HUDEP-2 (cell line): Measurements from ENCODE around the gene FSTL4.

ENCODE experiments used
- DNase-seq, 76 experiments: peaks; one replicate each; lab custom pipeline; 2025; ENCODE audit not compliant: unreplicated experiment in 76 of 76; lab: John Stamatoyannopoulos, UW

FSTL4 gene

GRCh38 chr5:133253070-133253469 is 359.3 kb downstream of the FSTL4 start:
- no peak for DNase-seq

DNA sequence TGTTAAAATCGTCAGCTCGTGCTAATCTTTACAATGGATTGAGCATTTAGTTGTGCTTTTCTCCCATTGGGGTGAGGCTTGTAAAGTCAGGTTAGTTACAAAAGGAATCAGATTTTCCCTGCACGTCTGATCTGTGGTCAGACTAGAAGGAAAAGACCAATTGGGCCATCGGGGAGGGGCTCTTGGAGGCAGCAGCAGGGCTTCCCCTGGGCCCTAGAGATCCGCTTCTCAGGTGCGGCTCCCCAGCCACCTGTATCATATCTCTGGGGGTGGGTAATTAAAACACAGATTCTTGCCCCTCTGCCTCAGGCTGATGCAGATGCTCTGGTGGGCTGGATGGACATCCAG is 360.2 kb downstream of the FSTL4 start:
- no peak for DNase-seq

GRCh38 chr5:133251296-133252132 is 360.8 kb downstream of the FSTL4 start:
- DNase-seq: no peak

- no peak for DNase-seq
Measured at GRCh38 chr5:133250527-133250926, 361.8 kb downstream of the FSTL4 start.

GRCh38 chr5:133249593-133249992 is 362.7 kb downstream of the FSTL4 start:
- peak in 3 of 76 experiments; percentile 1 to 14 (median 2) for DNase-seq

DNA sequence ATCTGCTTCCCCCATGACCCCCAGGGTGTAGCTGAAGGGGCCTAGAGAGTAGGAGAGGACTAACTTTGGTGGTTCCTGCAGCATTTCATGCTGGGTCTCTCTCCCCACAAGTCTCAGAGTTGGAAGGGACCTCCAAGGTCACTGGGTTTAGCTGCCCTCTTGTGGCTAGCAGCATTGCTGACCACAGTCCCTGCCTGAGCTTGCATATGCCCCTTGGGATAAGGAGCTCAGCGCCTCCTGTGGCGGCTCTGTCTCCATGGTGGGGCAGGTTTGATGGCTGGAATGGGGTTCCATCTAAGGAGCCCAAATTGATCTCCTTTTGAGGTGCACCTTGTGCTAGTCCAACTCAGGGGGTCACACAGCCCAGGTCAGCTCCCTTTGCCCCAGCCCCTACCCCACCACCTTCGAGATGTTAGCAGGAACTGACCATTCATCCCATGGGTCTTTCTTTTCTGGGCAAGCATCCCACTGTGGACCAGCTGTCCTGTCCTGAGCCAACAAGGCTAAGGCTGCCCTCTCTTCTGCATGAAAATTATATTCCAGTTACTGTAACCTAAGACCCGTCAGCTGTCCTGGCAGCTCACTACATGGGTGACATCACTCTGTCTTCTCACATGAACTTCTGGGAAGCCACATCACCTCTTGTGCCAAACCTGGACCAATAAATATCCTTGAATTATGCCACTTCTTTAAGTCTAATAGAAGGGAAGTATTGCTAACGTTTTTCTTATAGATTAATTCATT is 364.3 kb downstream of the FSTL4 start:
- DNase-seq: peak in 29 of 76 experiments; percentile 2 to 56 (median 17)

DNA sequence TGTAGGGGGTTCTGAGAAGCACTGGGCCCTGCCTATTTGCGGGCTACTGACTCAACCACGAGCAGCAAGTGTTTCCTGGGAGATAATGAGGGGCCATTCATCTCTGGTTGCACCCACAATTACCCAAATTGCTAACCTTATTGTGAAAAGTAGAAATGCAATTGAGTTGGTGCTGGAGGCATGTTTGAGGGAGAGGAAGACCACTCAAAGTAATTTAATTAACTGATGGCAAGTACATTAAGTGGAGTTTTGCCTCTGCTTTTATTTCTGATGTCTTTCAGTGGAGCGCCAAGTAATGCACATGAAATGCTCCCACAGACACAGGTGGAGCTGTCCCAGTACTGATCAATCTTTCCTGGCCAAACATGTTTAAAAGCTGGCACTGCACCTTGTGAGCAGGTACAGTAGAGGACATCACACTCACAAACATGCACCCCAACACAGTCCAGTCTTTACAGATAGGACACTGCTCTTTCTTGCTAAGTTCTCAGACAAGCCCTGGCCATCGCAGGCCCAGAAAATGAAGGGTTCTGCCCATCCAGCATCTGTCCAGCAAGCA is 365.1 kb downstream of the FSTL4 start:
- no peak for DNase-seq

DNA sequence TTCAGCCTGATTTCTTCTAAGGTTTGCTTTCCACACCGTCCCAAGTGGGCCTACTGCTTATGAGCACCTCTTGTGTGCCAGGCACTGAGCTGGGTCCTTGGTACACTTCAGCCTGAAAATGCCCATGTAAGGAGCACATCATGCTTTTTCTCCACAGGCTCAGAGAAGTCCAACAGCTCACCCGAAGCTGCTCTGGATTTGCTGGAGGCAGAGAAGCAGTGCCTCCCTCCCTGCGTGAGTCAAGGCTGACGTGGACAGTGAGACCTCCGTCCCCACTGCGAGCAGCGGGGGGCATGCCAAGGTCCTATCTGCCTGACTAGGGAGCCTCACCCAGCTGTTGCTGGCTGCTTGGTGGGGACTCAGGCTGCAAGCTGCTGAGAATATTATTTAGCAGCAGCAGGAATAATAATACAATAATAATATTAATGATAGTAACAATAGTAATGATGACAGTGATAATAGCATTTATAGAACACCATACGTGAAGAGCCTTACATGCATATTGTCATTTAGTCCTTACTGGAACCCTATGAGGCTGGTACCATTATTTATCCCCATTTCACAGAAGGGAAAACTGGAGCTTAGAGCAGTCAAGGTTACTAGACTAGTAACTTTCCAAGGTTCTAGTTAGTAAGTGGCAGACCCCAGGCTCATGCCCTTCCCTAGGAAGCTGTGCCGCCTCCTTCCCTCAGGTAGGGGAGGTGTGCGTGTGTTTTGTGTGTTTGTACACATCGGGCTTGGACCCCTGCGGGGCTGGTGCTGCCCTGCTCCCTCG is 365.8 kb downstream of the FSTL4 start:
- DNase-seq: no peak

DNA sequence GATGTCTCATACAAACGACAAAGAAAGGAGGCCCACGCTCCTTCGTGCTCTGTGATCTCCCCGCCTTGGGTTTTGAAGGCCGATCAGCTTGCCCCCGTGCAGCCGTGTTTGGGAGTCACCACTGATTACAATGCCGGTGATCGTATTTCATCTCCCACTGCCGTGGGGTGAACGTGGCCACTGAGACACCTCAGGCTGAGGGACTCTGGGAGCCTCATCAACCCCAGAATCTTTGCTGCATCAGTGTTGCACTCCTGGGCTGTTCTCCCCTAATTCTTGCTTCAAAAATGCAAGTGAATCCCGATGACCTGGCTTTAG is 366.3 kb downstream of the FSTL4 start:
- no peak for DNase-seq

GRCh38 chr5:133245191-133246052 is 366.9 kb downstream of the FSTL4 start:
- peak in 4 of 76 experiments; percentile 2 to 19 (median 8) for DNase-seq

- DNase-seq: no peak
Measured at GRCh38 chr5:133244242-133244641, 368.1 kb downstream of the FSTL4 start.

DNA sequence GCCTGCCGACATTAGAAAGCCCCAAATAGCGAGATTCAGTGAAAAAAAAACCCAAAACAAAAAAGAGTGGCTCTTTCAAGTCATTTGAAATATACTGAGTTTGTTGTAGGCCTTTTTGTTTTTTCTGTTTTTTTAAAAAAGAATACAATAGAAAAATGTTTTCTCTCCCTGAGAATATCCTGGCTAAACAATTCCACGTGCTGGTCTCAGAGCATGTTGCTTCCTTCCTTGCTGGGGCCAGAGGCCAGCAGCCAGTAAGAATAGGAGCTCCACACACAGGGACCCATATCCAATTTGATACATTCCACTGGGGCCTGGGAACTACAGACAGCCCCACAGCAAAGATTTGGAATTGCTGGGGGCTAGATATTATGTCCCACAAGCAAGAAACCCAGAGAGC is 369.1 kb downstream of the FSTL4 start:
- no peak for DNase-seq

- no peak for DNase-seq
Measured at GRCh38 chr5:133242221-133242835, 370.0 kb downstream of the FSTL4 start.

GRCh38 chr5:133241179-133242092 is 370.9 kb downstream of the FSTL4 start:
- no peak for DNase-seq

DNA sequence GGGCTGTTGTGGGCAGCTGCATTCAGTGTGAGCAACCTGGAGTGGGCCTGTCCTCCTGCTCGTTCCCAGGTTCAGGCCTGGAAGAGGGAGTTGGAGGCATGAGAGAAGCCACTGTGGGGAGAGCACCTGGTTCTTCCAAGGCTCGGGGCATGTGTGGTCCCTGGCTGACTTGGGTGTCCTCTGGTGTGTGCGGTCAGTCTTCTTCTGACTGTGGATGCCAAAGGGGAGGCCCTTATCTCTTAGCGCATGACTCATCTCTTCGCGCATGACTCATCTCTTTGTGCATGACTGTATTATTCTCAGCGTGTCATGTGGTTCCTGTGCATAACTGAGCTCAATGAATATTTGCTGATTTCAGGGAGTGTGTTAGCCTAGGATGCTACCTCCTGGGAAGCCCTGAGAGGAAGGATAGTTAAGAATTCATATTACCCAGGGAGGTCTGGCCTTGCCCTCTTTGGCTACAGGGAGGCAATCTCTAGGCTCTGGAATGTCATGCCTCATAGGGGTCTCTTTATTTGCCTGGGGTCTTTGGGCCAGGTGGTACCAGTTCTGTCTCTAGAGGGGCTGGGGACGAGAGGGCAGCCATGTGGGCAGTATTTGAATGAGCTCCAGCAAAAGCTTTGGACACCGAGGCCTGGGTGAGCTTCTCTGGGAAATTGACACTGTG is 371.8 kb downstream of the FSTL4 start:
- DNase-seq: peak in 73 of 76 experiments; percentile 9 to 88 (median 61)

GRCh38 chr5:133238426-133239205 is 373.7 kb downstream of the FSTL4 start:
- no peak for DNase-seq

GRCh38 chr5:133236976-133237375 is 375.4 kb downstream of the FSTL4 start:
- no peak for DNase-seq
